ENCODE data around the gene TMCC2.

- no peak for TF ChIP-seq CTCF (IDR thresholded peaks at IDR 0.05)
- TF ChIP-seq REST (IDR thresholded peaks at IDR 0.05; ENCODE audit: insufficient read depth in 1 of 2, low read depth in 2 of 2, low read length in 1 of 2), result no peak
- TF ChIP-seq POLR2AphosphoS5 (IDR thresholded peaks at IDR 0.05; ENCODE audit: low read depth, low read length), result no peak
- no peak for TF ChIP-seq SIN3A (IDR thresholded peaks at IDR 0.05; ENCODE audit: borderline replicate concordance, insufficient read depth, low read depth, low read length)
These were observed 7.3 kb upstream of the TMCC2 start for GRCh38 chr1:205220421-205220820.
